GM19099 (cell line): ENCODE data around the gene NPW.

ENCODE experiments used
- POLR2A ChIP-seq: IDR thresholded peaks from 3 replicates; pipeline ENCODE4 v1.6.1; 2011; ENCODE audit warnings: low read depth; ENCODE audit not compliant: insufficient read length; ENCODE audit errors: extremely low read depth

The NPW gene

GRCh38 chr16:2019921-2020831 is 591 bp downstream of the NPW start:
- TF ChIP-seq POLR2A = no peak

GRCh38 chr16:2022723-2023091 is 3.1 kb downstream of the NPW start:
- TF ChIP-seq POLR2A = no peak

GRCh38 chr16:2023092-2024031 is 3.8 kb downstream of the NPW start:
- TF ChIP-seq POLR2A = no peak

GRCh38 chr16:2024032-2024420 is 4.4 kb downstream of the NPW start:
- no peak for TF ChIP-seq POLR2A

- no peak for TF ChIP-seq POLR2A
Measured at GRCh38 chr16:2025251-2025650, 5.7 kb downstream of the NPW start.

- TF ChIP-seq POLR2A = no peak
Measured at GRCh38 chr16:2025878-2026460, 6.4 kb downstream of the NPW start.

GRCh38 chr16:2026461-2027023 is 7.0 kb downstream of the NPW start, which contains the start of gene NHERF2:
Gene NHERF2, plus strand, starts transcription at chr16:2026902. Its CDS starts 104 bp downstream, at chr16:2027006.
- TF ChIP-seq POLR2A = no peak

- TF ChIP-seq POLR2A = no peak
Measured at GRCh38 chr16:2027024-2028010, 7.7 kb downstream of the NPW start.

- TF ChIP-seq POLR2A = no peak
Measured at GRCh38 chr16:2028146-2028545, 8.6 kb downstream of the NPW start.

- TF ChIP-seq POLR2A = no peak
Measured at GRCh38 chr16:2028620-2029220, 9.1 kb downstream of the NPW start.

GRCh38 chr16:2029350-2029749 is 9.8 kb downstream of the NPW start:
- TF ChIP-seq POLR2A = no peak

GRCh38 chr16:2030036-2030435 is 10.5 kb downstream of the NPW start:
- no peak for TF ChIP-seq POLR2A

GRCh38 chr16:2031081-2031577 is 11.5 kb downstream of the NPW start:
- TF ChIP-seq POLR2A = no peak
